GM12872 (cell line): ENCODE data around the gene PROC.

Experiments
- CTCF ChIP-seq: IDR thresholded peaks from 3 replicates; pipeline ENCODE4 v1.5.1; 2011; ENCODE audit warnings: low read depth, mild to moderate bottlenecking, low read length, moderate library complexity; ENCODE audit not compliant: insufficient read depth

The PROC gene

DNA sequence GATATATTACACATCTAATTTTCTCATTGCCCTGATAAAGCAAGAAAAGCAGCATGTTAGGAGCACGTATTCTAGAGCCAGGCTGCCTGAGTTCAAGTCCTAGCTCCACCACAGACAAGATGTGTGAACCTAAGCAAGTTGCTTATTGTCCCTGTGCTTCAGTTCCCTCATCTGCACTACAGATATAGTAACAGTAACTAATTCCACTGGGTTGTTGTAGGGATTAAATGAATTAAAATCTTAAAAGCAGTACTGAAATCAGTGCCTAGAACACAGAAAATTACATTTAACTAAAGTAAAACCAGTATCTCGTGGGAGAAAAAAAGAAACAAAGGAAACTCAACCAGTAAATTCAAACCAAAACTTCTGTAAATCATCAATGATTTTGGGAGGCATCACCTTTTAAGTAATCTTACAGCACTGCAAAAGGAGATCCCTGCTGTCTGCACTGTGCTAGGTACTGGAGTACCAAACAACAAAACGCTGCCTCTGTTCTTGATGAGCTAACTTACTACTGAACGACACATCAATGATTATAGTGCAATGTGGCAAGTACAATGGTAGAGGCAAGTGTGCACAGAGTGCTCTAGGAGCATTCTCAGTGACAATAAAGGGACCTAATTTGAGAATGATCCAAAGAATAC lies 38.4 kb upstream of the PROC start:
- TF ChIP-seq CTCF = no peak

DNA sequence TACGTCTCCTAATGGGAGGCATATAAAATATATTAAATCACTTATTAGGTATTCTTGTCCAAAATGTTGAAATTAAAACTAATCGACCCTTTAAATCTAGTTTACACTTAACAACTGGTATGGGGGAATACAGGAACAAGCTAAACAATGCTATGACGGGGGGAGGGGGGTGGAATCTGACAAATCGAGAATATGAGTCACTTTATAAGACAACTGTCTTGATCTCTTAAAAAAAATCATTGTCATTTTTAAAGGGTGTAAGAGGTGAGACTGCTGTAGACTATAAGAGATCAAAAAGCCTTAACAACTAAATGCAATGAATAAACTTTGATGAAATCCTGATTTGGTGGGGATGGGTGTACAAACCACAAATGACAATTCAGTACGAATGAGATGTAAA lies 36.5 kb upstream of the PROC start:
- TF ChIP-seq CTCF = no peak

GRCh38 chr2:127382831-127383230 lies 35.4 kb upstream of the PROC start:
- TF ChIP-seq CTCF = no peak

DNA sequence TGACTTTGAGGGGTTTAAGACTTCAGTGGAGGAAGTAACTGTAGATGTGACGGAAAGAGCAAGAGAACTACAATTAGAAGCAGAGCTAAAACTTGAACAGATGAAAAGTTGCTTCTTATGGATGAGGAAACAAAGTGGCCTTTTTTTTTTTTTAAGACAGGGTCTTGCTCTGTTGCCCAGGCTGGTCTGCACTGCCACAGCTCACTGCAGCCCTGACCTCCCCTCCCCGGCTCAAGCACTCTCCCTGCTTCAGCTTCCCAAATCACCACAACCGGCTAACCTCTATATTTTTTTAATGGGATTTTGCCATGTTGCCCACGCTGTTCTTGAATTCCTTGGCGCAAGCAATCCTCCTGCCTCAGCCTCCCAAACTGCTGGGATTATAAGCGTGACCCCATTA lies 33.7 kb upstream of the PROC start:
- no peak for TF ChIP-seq CTCF

- TF ChIP-seq CTCF = no peak
Observed at GRCh38 chr2:127386246-127386645, 32.0 kb upstream of the PROC start.

DNA sequence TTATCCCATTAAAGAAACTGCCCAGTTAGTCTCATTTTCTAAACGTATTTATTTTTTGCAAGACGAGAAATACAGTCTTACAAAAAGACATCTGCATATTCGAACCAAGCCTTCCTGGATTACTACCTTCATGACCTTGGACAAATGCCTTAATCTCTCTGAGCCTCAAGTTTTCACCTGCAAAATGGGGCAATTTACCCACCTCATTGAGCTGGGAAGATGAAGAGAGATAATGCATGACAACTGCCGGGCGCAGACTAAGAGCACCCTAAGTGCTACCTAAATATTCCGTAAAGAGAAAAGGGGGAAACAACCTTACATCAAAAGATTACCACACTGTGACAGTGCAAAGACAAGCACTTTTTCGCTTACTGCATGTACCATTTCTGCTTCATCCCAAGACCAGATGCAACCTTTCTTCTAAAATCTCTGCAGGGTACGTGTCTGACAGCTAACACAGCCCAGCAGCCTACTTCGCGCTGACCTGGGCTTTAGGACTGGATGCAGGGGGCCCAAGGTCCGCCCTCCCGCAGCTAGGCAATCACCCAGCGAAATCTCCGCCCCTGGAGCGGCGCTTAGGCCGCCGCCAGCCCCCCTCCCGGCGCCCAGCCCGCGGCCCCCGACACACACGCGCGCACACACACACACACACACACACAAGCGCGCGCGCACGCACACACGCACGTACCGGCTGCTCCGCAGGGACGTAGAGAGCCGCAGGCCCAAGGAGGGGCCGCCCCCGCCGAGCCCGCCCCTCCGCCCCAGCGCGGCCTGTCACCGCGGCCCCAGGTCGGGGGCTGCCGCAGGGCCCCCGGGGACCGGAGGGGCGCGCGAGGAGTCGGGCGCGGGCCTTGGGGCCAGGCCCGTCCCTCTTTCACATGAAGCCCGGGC lies 31.2 kb upstream of the PROC start:
- no peak for TF ChIP-seq CTCF

GRCh38 chr2:127387655-127388422 lies 30.4 kb upstream of the PROC start, which contains the start of gene MAP3K2:
TSS of gene MAP3K2 (minus strand) at chr2:127387975. CDS start at chr2:127343129, 44,846 bp downstream.
- no peak for TF ChIP-seq CTCF
